C4-2B (cell line): ENCODE measurements around the gene EFEMP1.

Source experiments
- H3K27ac ChIP-seq: fragments of 450-650 bp; 2 replicates; pipeline ENCODE4 v1.5.1; 2017
- CTCF ChIP-seq: fragments of 450-650 bp; conservative IDR thresholded peaks from 2 replicates; pipeline ENCODE4 v1.5.1; 2017; ENCODE audit warnings: mild to moderate bottlenecking
- ZFX ChIP-seq: fragments of 450-650 bp; IDR thresholded peaks from 2 replicates; pipeline ENCODE4 v1.6.1; 2017

Gene EFEMP1

GRCh38 chr2:55901322-55901721 is 22.3 kb downstream of the EFEMP1 start:
- no peak overlapping the region for H3K27ac ChIP-seq
- TF ChIP-seq ZFX (no peak), CTCF (no peak)

GRCh38 chr2:55899881-55900280 is 23.7 kb downstream of the EFEMP1 start:
- TF ChIP-seq ZFX (no peak), CTCF (no peak)
- no peak overlapping the region for H3K27ac ChIP-seq

GRCh38 chr2:55898386-55899040 is 25.1 kb downstream of the EFEMP1 start:
- no peak overlapping the region for H3K27ac ChIP-seq
- no peak for TF ChIP-seq ZFX
- no peak for TF ChIP-seq CTCF

GRCh38 chr2:55896633-55897032 is 26.9 kb downstream of the EFEMP1 start:
- TF ChIP-seq ZFX (no peak), CTCF (no peak)
- H3K27ac ChIP-seq, result no peak overlapping the region

- no peak overlapping the region for H3K27ac ChIP-seq
- TF ChIP-seq CTCF, result no peak
- TF ChIP-seq ZFX, result no peak
These were observed 28.9 kb downstream of the EFEMP1 start for GRCh38 chr2:55894720-55895119.

- no peak for TF ChIP-seq ZFX
- no peak for TF ChIP-seq CTCF
- no peak overlapping the region for H3K27ac ChIP-seq
These were observed 31.9 kb downstream of the EFEMP1 start for GRCh38 chr2:55891671-55892094.

- no peak overlapping the region for H3K27ac ChIP-seq
- TF ChIP-seq CTCF (no peak), ZFX (no peak)
These were observed 34.6 kb downstream of the EFEMP1 start for GRCh38 chr2:55888936-55889335.
